DND-41 (cell line): ENCODE data around the gene SUSD6.

Source experiments
- EZH2 ChIP-seq: IDR thresholded peaks from 3 replicates; pipeline ENCODE4 v1.6.1; 2012; ENCODE audit warnings: borderline replicate concordance, low read depth, mild to moderate bottlenecking, moderate library complexity, low read length, inconsistent platforms; ENCODE audit not compliant: severe bottlenecking
- TF ChIP-seq, protein P1 (sequence below): IDR thresholded peaks from 2 replicates; pipeline ENCODE4 v1.5.1; 2012; ENCODE audit warnings: borderline replicate concordance, low read length, moderate library complexity, mild to moderate bottlenecking; ENCODE audit not compliant: poor library complexity, severe bottlenecking; ENCODE audit errors: extremely low read depth

DNA sequence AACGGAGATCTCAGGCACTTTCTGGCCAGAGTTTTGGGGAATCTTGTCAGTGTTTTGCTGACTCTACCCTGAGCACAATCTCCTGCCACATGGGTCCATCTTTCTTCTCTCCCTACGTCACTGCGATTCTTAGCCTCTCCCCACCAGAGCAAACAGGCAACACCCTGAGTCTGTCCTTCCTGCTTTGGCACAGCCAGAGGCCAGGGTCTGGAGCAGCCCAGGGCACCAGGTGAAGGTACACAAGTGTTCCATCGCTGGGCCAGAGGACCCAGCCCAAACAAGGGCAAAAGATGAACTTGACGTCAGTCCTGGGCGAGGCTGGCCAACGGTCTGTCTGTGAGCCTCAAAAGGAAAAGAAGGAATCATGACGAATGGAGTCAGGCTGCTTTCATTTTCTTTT, 24.0 kb upstream of the SUSD6 start:
- TF ChIP-seq, protein P1, sequence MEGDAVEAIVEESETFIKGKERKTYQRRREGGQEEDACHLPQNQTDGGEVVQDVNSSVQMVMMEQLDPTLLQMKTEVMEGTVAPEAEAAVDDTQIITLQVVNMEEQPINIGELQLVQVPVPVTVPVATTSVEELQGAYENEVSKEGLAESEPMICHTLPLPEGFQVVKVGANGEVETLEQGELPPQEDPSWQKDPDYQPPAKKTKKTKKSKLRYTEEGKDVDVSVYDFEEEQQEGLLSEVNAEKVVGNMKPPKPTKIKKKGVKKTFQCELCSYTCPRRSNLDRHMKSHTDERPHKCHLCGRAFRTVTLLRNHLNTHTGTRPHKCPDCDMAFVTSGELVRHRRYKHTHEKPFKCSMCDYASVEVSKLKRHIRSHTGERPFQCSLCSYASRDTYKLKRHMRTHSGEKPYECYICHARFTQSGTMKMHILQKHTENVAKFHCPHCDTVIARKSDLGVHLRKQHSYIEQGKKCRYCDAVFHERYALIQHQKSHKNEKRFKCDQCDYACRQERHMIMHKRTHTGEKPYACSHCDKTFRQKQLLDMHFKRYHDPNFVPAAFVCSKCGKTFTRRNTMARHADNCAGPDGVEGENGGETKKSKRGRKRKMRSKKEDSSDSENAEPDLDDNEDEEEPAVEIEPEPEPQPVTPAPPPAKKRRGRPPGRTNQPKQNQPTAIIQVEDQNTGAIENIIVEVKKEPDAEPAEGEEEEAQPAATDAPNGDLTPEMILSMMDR = no peak
- no peak for TF ChIP-seq EZH2
